ENCODE data around the gene STRIT1. TPM values are rescaled to one million over a fixed set of nuclear protein-coding genes. Genes with fewer than 3 reads are reported as not detected.

The STRIT1 gene
- total RNA-seq, 2 donors from 2014 or later = 4.9 TPM; not detected in 1

GRCh38 chr3:155242342-155242741, 51.1 kb downstream of the STRIT1 start:
- DNase-seq (ENCODE audit: low spot score) = no peak
- H3K4me1 ChIP-seq (replicated peaks) = no peaks in the 10 kb centered on the region
- no peaks in the 10 kb centered on the region for H3K36me3 ChIP-seq
- H3K27ac ChIP-seq = no peak overlapping the region
- no peak for TF ChIP-seq POLR2A (IDR thresholded peaks at IDR 0.05)
- TF ChIP-seq, protein P1, sequence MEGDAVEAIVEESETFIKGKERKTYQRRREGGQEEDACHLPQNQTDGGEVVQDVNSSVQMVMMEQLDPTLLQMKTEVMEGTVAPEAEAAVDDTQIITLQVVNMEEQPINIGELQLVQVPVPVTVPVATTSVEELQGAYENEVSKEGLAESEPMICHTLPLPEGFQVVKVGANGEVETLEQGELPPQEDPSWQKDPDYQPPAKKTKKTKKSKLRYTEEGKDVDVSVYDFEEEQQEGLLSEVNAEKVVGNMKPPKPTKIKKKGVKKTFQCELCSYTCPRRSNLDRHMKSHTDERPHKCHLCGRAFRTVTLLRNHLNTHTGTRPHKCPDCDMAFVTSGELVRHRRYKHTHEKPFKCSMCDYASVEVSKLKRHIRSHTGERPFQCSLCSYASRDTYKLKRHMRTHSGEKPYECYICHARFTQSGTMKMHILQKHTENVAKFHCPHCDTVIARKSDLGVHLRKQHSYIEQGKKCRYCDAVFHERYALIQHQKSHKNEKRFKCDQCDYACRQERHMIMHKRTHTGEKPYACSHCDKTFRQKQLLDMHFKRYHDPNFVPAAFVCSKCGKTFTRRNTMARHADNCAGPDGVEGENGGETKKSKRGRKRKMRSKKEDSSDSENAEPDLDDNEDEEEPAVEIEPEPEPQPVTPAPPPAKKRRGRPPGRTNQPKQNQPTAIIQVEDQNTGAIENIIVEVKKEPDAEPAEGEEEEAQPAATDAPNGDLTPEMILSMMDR (IDR thresholded peaks at IDR 0.05) = no peak
- no peak for TF ChIP-seq POLR2AphosphoS5 (IDR thresholded peaks at IDR 0.05)
- intact Hi-C loops (cut with DNase I) = no loop called here
- no peaks in the 10 kb centered on the region for H3K9me3 ChIP-seq
- H3K27me3 ChIP-seq (replicated peaks; ENCODE audit: insufficient read depth) = no peaks in the 10 kb centered on the region
- H3K4me3 ChIP-seq = no peak overlapping the region

DNA sequence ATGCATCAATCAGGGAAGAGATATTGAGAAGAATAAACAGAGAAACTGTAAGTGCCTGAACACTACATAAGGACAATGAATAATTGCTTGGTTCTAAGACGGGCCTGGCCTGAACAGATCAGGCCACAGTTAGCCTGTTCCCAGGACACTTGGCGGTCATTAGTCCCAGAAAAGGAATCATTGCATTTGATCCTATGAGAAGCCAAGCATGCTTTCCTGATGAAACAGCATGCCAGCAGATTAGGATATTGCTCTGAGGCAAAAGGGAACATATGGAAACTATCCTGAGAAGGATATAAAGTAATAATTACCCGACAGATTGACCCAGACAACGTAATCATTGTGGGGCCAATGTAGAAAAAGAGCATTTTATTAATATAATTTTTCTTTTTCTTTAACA, 51.9 kb downstream of the STRIT1 start:
- no peak overlapping the region for H3K4me3 ChIP-seq
- TF ChIP-seq POLR2A (IDR thresholded peaks at IDR 0.05) (no peak), POLR2AphosphoS5 (IDR thresholded peaks at IDR 0.05) (no peak)
- TF ChIP-seq, protein P1 (IDR thresholded peaks at IDR 0.05) = no peak
- WGBS = 85% methylated on average over 4 of the region's 4 CpGs
- DNase-seq (ENCODE audit: low spot score) = no peak
- H3K9me3 ChIP-seq = no peaks in the 10 kb centered on the region
- H3K36me3 ChIP-seq = no peaks in the 10 kb centered on the region
- H3K27me3 ChIP-seq (replicated peaks; ENCODE audit: insufficient read depth) = no peaks in the 10 kb centered on the region
- intact Hi-C loops (cut with DNase I) = no loop called here
- no peaks in the 10 kb centered on the region for H3K4me1 ChIP-seq (replicated peaks)
- H3K27ac ChIP-seq = no peak overlapping the region

Other genes starting within 250 kb of the STRIT1 start
- 100 to 1,000 TPM in 1 of 2 donors, 10 to 100 TPM in 1; 56.3 to 103 TPM for gene MME, start 213.4 kb downstream of the STRIT1 start, total RNA-seq